H9 (cell line): ENCODE results near the gene EGLN1. TPM values are rescaled to one million over a fixed set of nuclear protein-coding genes. Genes with fewer than 3 reads are reported as not detected.
A peak's percentile ranks its signal among the peaks of the same experiment; 100 is the strongest.

Experiments used
- DNase-seq: peaks from one replicate; pipeline ENCODE4 v3.0.0-alpha.2; 2017
- H2AFZ ChIP-seq: one replicate; pipeline ENCODE4 v1.6.1; 2013; ENCODE audit warnings: mild to moderate bottlenecking, low read length, control low read depth, moderate library complexity
- H2AK5ac ChIP-seq: 2 replicates; pipeline ENCODE4 v1.6.1; 2013; ENCODE audit warnings: low read length, control low read depth, mixed read lengths; ENCODE audit not compliant: insufficient read length
- H2BK120ac ChIP-seq: one replicate; pipeline ENCODE4 v1.6.1; 2013; ENCODE audit warnings: low read depth, mild to moderate bottlenecking, low read length, control low read depth, inconsistent platforms; ENCODE audit not compliant: poor library complexity, severe bottlenecking
- H2BK12ac ChIP-seq: 2 replicates; pipeline ENCODE4 v1.6.1; 2013; ENCODE audit warnings: low read length, control low read depth, mixed read lengths, low read depth; ENCODE audit not compliant: insufficient read length
- H2BK15ac ChIP-seq: 2 replicates; pipeline ENCODE4 v1.6.1; 2013; ENCODE audit warnings: low read depth, low read length, control low read depth
- H2BK20ac ChIP-seq: one replicate; pipeline ENCODE4 v1.6.1; 2013; ENCODE audit warnings: low read depth, mild to moderate bottlenecking, low read length, control low read depth, inconsistent platforms; ENCODE audit not compliant: poor library complexity, severe bottlenecking
- H2BK5ac ChIP-seq: 2 replicates; pipeline ENCODE4 v1.6.1; 2013; ENCODE audit warnings: low read length, control low read depth, mixed read lengths; ENCODE audit not compliant: insufficient read length
- H3K14ac ChIP-seq: 2 replicates; pipeline ENCODE4 v1.6.1; 2013; ENCODE audit warnings: low read length, control low read depth; ENCODE audit not compliant: insufficient read depth
- H3K18ac ChIP-seq: 2 replicates; pipeline ENCODE4 v1.6.1; 2013; ENCODE audit warnings: low read depth, mild to moderate bottlenecking, mixed read lengths, low read length, control low read depth; ENCODE audit not compliant: insufficient read length
- H3K23ac ChIP-seq: 2 replicates; pipeline ENCODE4 v1.6.1; 2013; ENCODE audit warnings: low read length, control low read depth, mixed read lengths, low read depth; ENCODE audit not compliant: insufficient read length
- H3K23me2 ChIP-seq: 2 replicates; pipeline ENCODE4 v1.6.1; 2013; ENCODE audit warnings: low read depth, mild to moderate bottlenecking, mixed read lengths, low read length, control low read depth; ENCODE audit not compliant: insufficient read length, poor library complexity, severe bottlenecking
- H3K27ac ChIP-seq: 2 replicates; pipeline ENCODE4 v1.5.1; 2013; ENCODE audit warnings: low read length, control low read depth, mixed read lengths, low read depth; ENCODE audit not compliant: insufficient read length
- H3K27me3 ChIP-seq: 2 replicates; pipeline ENCODE4 v1.6.1; 2013; ENCODE audit warnings: low read length, control low read depth, inconsistent platforms; ENCODE audit not compliant: insufficient read depth
- H3K4ac ChIP-seq: 2 replicates; pipeline ENCODE4 v1.6.1; 2013; ENCODE audit warnings: low read depth, mild to moderate bottlenecking, control low read depth, inconsistent platforms, low read length, moderate library complexity
- H3K4me1 ChIP-seq: 2 replicates; pipeline ENCODE4 v1.6.1; 2013; ENCODE audit warnings: low read length, control low read depth, inconsistent platforms; ENCODE audit not compliant: insufficient read depth
- H3K4me2 ChIP-seq: 2 replicates; pipeline ENCODE4 v1.6.1; 2013; ENCODE audit warnings: low read length, control low read depth, mixed read lengths; ENCODE audit not compliant: insufficient read length, insufficient read depth
- H3K56ac ChIP-seq: 2 replicates; pipeline ENCODE4 v1.6.1; 2013; ENCODE audit warnings: low read depth, mild to moderate bottlenecking, mixed read lengths, low read length, control low read depth; ENCODE audit not compliant: insufficient read length
- H3K79me1 ChIP-seq: 2 replicates; pipeline ENCODE4 v1.6.1; 2013; ENCODE audit warnings: low read depth, mild to moderate bottlenecking, moderate library complexity, low read length, control low read depth, inconsistent platforms; ENCODE audit not compliant: insufficient read depth, poor library complexity, severe bottlenecking
- H3K79me2 ChIP-seq: 2 replicates; pipeline ENCODE4 v1.6.1; 2013; ENCODE audit warnings: low read length, control low read depth, inconsistent platforms; ENCODE audit not compliant: insufficient read depth
- H3K9ac ChIP-seq: 2 replicates; pipeline ENCODE4 v1.6.1; 2013; ENCODE audit warnings: low read length, control low read depth, mixed read lengths; ENCODE audit not compliant: insufficient read length; ENCODE audit errors: extremely low read depth
- H3K9me3 ChIP-seq: one replicate; pipeline ENCODE4 v1.6.1; 2013; ENCODE audit warnings: low read depth, low read length, inconsistent platforms; ENCODE audit not compliant: control insufficient read depth
- H3T11ph ChIP-seq: one replicate; pipeline ENCODE4 v1.6.1; 2013; ENCODE audit warnings: mild to moderate bottlenecking, low read length, control low read depth, inconsistent platforms
- H4K20me1 ChIP-seq: one replicate; pipeline ENCODE4 v1.6.1; 2013; ENCODE audit not compliant: control insufficient read depth, insufficient read length, insufficient read depth
- H4K5ac ChIP-seq: 2 replicates; pipeline ENCODE4 v1.6.1; 2013; ENCODE audit warnings: low read depth, mild to moderate bottlenecking, mixed read lengths, low read length, control low read depth; ENCODE audit not compliant: insufficient read length
- H4K8ac ChIP-seq: replicated peaks from 2 replicates; pipeline ENCODE4 v1.6.1; 2013; ENCODE audit warnings: low read length, control low read depth, mixed read lengths, low read depth; ENCODE audit not compliant: insufficient read length
- H4K91ac ChIP-seq: 2 replicates; pipeline ENCODE4 v1.6.1; 2013; ENCODE audit warnings: low read depth, mild to moderate bottlenecking, moderate library complexity, mixed read lengths, low read length, control low read depth; ENCODE audit not compliant: insufficient read length
- H3K27ac Mint-ChIP-seq, 3 experiments: 2 replicates in 2 of 3; 3 replicates in 1 of 3; pipeline ENCODE4 v1.8.0; 2020 to 2021; ENCODE audit warnings: mixed read lengths in 3 of 3, mild to moderate bottlenecking in 1 of 3, moderate library complexity in 1 of 3
- H3K27me3 Mint-ChIP-seq: 2 replicates; pipeline ENCODE4 v1.8.0; 2021; ENCODE audit warnings: low read depth, mild to moderate bottlenecking, moderate library complexity, mixed read lengths
- H3K36me3 Mint-ChIP-seq, 3 experiments: 2 replicates in 2 of 3; 3 replicates in 1 of 3; pipeline ENCODE4 v1.8.0; 2020 to 2021; ENCODE audit warnings: low read depth in 3 of 3, mixed read lengths in 3 of 3; ENCODE audit not compliant: insufficient read depth in 1 of 3
- H3K4me1 Mint-ChIP-seq, 2 experiments: 2 replicates each; pipeline ENCODE4 v1.8.0; 2020; ENCODE audit warnings: mixed read lengths in 2 of 2
- H3K4me3 Mint-ChIP-seq, 2 experiments: 2 replicates in 1 of 2; 3 replicates in 1 of 2; pipeline ENCODE4 v1.8.0; 2020 to 2021; ENCODE audit warnings: mild to moderate bottlenecking in 2 of 2, mixed read lengths in 2 of 2, moderate library complexity in 1 of 2
- H3K9me3 Mint-ChIP-seq, 2 experiments: 2 replicates in 1 of 2; 3 replicates in 1 of 2; pipeline ENCODE4 v1.8.0; 2020; ENCODE audit warnings: mild to moderate bottlenecking in 2 of 2, mixed read lengths in 2 of 2, moderate library complexity in 1 of 2
- WGBS: extraction: QIAGEN DNeasy Blood & Tissue Kit; methylation state at CpG from one replicate; pipeline ENCODE4 v1.1.7; 2013; ENCODE audit warnings: missing lambda C conversion rate, low lambda C conversion rate, mixed read lengths; ENCODE audit not compliant: insufficient read length; ENCODE audit errors: extremely low coverage; 5-methylcytosine and 5-hydroxymethylcytosine counted together
- total RNA-seq: library from RNA; stranded (reverse); gene quantifications from 2 replicates; pipeline ENCODE4 v1.2.1, GENCODE V29; 2021
- TF ChIP-seq, protein P1 (sequence below): fragments of 200-600 bp; sonication (generic); conservative IDR thresholded peaks from 3 replicates; pipeline ENCODE4 v1.8.0; 2021; ENCODE audit warnings: antibody characterized with exemption, mild to moderate bottlenecking

Gene EGLN1
- total RNA-seq, 1 experiment from 2014 or later, result 8.4 TPM

DNA sequence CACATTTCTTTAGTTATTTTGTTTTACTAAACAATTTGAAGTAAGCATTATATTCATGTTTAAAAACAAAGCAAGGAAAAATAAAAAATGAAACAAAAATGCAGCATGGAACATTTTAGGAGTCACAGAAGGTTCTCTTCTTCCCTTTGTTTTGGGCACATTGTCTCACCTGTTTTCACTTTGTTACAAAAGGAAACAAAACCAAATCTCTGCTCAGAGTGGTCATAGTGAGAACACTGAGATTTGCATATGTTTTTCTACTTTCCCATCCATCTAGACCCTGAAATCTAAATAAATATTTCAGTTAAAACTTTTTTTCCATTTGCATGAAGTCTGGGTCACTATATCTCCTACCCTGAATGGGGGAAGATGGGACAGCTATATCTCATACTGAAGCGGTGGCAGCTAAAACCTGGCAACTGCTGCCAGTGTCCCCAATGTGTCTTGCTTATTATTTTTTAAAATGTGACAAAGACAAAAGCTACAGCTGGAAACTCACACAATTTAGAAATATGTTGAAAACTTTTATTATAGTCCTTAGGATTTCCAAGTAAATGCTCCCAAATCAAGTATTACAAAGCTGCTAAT is 87.9 kb downstream of the EGLN1 start:
- H3K79me2 ChIP-seq, result peaks cover 12% of the 10 kb centered on the region; the same call in 1 of the 2 replicates
- Mint-ChIP-seq H3K9me3 (peaks cover 2 to 4% of the 10 kb centered on the region in 2 experiments; a peak in 2 of 5 replicates), H3K27me3 (peaks cover 2% of the 10 kb centered on the region; the same call in 1 of the 2 replicates), H3K4me1 (peaks cover 34 to 35% of the 10 kb centered on the region in 2 experiments), H3K4me3 (peak overlapping the region; percentile 49 to 78), H3K27ac (peak overlapping the region in 1 of 3 experiments; percentile 60; a peak in 1 of 7 replicates), H3K36me3 (peaks cover 2 to 8% (median 3%) of the 10 kb centered on the region in 3 experiments; a peak in 6 of 7 replicates)
- no peak overlapping the region for H4K91ac ChIP-seq
- H3K9me3 ChIP-seq, result no peaks in the 10 kb centered on the region
- H3K4me1 ChIP-seq, result peaks cover 8% of the 10 kb centered on the region; the same call in 1 of the 2 replicates
- H4K20me1 ChIP-seq, result no peaks in the 10 kb centered on the region
- H4K8ac ChIP-seq, result no peak overlapping the region
- peak overlapping the region; percentile 36 for H3K4me2 ChIP-seq
- no peak overlapping the region for H3K14ac ChIP-seq
- H3K4ac ChIP-seq, result no peak overlapping the region
- WGBS, result no CpG with 5 or more reads among the region's 1 CpG
- H2AK5ac ChIP-seq, result no peak overlapping the region
- no peak overlapping the region for H2BK15ac ChIP-seq
- H4K5ac ChIP-seq, result no peak overlapping the region
- H3K27me3 ChIP-seq, result no peaks in the 10 kb centered on the region
- TF ChIP-seq, protein P1, sequence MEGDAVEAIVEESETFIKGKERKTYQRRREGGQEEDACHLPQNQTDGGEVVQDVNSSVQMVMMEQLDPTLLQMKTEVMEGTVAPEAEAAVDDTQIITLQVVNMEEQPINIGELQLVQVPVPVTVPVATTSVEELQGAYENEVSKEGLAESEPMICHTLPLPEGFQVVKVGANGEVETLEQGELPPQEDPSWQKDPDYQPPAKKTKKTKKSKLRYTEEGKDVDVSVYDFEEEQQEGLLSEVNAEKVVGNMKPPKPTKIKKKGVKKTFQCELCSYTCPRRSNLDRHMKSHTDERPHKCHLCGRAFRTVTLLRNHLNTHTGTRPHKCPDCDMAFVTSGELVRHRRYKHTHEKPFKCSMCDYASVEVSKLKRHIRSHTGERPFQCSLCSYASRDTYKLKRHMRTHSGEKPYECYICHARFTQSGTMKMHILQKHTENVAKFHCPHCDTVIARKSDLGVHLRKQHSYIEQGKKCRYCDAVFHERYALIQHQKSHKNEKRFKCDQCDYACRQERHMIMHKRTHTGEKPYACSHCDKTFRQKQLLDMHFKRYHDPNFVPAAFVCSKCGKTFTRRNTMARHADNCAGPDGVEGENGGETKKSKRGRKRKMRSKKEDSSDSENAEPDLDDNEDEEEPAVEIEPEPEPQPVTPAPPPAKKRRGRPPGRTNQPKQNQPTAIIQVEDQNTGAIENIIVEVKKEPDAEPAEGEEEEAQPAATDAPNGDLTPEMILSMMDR, result no peak
- no peak overlapping the region for H3K18ac ChIP-seq
- H2AFZ ChIP-seq, result no peak overlapping the region
- no peak overlapping the region for H3K27ac ChIP-seq
- no peak overlapping the region for H2BK20ac ChIP-seq
- H2BK120ac ChIP-seq, result no peak overlapping the region
- H3K79me1 ChIP-seq, result no peaks in the 10 kb centered on the region
- H3K23me2 ChIP-seq, result peaks cover 16% of the 10 kb centered on the region
- no peak overlapping the region for H2BK5ac ChIP-seq
- H3K56ac ChIP-seq, result no peak overlapping the region
- no peak overlapping the region for H3K9ac ChIP-seq
- H2BK12ac ChIP-seq, result no peak overlapping the region
- H3T11ph ChIP-seq, result no peak overlapping the region
- H3K23ac ChIP-seq, result no peak overlapping the region
- DNase-seq, result no peak
